K562 (cell line): Measurements from ENCODE around the gene HIPK2. TPM values are rescaled to one million over a fixed set of nuclear protein-coding genes. Genes with fewer than 3 reads are reported as not detected.
A peak's percentile ranks its signal among the peaks of the same experiment; 100 is the strongest.

Source experiments
- BCOR ChIP-seq: fragments of 450-650 bp; IDR thresholded peaks from 2 replicates; pipeline ENCODE4 v1.6.1; 2016
- BRCA1 ChIP-seq, 2 experiments: fragments of 450-650 bp in 1 of 2; sonication (generic) in 1 of 2; formaldehyde crosslinking in 1 of 2; IDR thresholded peaks; 2 replicates each; pipeline versions ENCODE4 v1.5.0 to v1.6.1; 2017 to 2020; ENCODE audit warnings: mild to moderate bottlenecking in 1 of 2, missing genetic modification reagents in 1 of 2
- CEBPG ChIP-seq, 3 experiments: fragments of 200-800 bp in 1 of 3; sonication (Bioruptor generic) in 1 of 3; sonication (generic) in 1 of 3; formaldehyde crosslinking in 1 of 3; IDR thresholded peaks in 2 of 3; conservative IDR thresholded peaks in 1 of 3; 2 replicates each; pipeline versions ENCODE4 v1.6.1 to v1.8.0; 2016 to 2022; ENCODE audit warnings: missing compliant biosample characterization in 2 of 3, missing genetic modification characterization in 2 of 3, mild to moderate bottlenecking in 1 of 3, missing genetic modification reagents in 1 of 3
- COPS2 ChIP-seq: fragments of 450-650 bp; conservative IDR thresholded peaks from 2 replicates; pipeline ENCODE4 v1.6.1; 2016; ENCODE audit warnings: mild to moderate bottlenecking, moderate library complexity
- E2F3 ChIP-seq: fragments of 250-450 bp; sonication (Bioruptor Pico); IDR thresholded peaks from 2 replicates; pipeline ENCODE4 v1.4.0; 2020; ENCODE audit warnings: mild to moderate bottlenecking
- ELK3 ChIP-seq: fragments of 450-650 bp; formaldehyde crosslinking; IDR thresholded peaks from 2 replicates; pipeline ENCODE4 v1.4.0; 2020; ENCODE audit warnings: mild to moderate bottlenecking
- FOXP1 ChIP-seq: sonication (generic); formaldehyde crosslinking; IDR thresholded peaks from 2 replicates; pipeline ENCODE4 v1.8.0; 2022; ENCODE audit warnings: mild to moderate bottlenecking, missing genetic modification reagents
- KDM5B ChIP-seq: fragments of 200-600 bp; sonication (generic); IDR thresholded peaks from 2 replicates; pipeline ENCODE4 v1.6.1; 2012; ENCODE audit warnings: low read depth, mild to moderate bottlenecking, moderate library complexity, low read length, control low read depth, inconsistent platforms; ENCODE audit not compliant: insufficient replicate concordance
- MAX ChIP-seq: sonication (generic); formaldehyde crosslinking; IDR thresholded peaks from 2 replicates; pipeline ENCODE4 v1.9.0; 2022; ENCODE audit warnings: mild to moderate bottlenecking, missing genetic modification reagents
- PHF8 ChIP-seq: fragments of 200-600 bp; sonication (generic); IDR thresholded peaks from 2 replicates; pipeline ENCODE4 v1.6.1; 2012; ENCODE audit warnings: mixed run types, mild to moderate bottlenecking, inconsistent platforms, low read length, moderate library complexity, borderline replicate concordance
- PKNOX1 ChIP-seq: fragments of 450-650 bp; IDR thresholded peaks from 2 replicates; pipeline ENCODE4 v1.6.1; 2016
- SPI1 ChIP-seq: IDR thresholded peaks from 2 replicates; pipeline ENCODE4 v1.6.1; 2011; ENCODE audit warnings: low read depth, low read length, control low read depth, borderline replicate concordance
- TEAD1 ChIP-seq, 2 experiments: fragments of 450-650 bp in 1 of 2; sonication (generic) in 1 of 2; formaldehyde crosslinking; IDR thresholded peaks; 2 replicates each; pipeline versions ENCODE4 v1.4.0 to v1.8.0; 2020 to 2022; ENCODE audit warnings: mild to moderate bottlenecking in 2 of 2, missing genetic modification reagents in 1 of 2
- WHSC1 ChIP-seq: IDR thresholded peaks from one replicate; pipeline ENCODE4 v1.6.1; 2012; ENCODE audit warnings: low read length, control low read depth, inconsistent platforms
- ZBTB5 ChIP-seq: fragments of 450-650 bp; IDR thresholded peaks from 2 replicates; pipeline ENCODE4 v1.6.1; 2017; ENCODE audit warnings: antibody characterized with exemption
- ZFX ChIP-seq: sonication (generic); formaldehyde crosslinking; IDR thresholded peaks from 2 replicates; pipeline ENCODE4 v1.8.0; 2022; ENCODE audit warnings: mild to moderate bottlenecking, missing genetic modification reagents, moderate library complexity
- ZNF146 ChIP-seq: IDR thresholded peaks from one replicate; pipeline ENCODE4 v1.6.1; 2018; ENCODE audit warnings: missing compliant biosample characterization; ENCODE audit not compliant: unreplicated experiment
- polyA plus RNA-seq, 8 experiments: library from polyadenylated mRNA; depleted of rRNA in 4 of 8; stranded (reverse) in 5 of 8; unstranded in 3 of 8; fragments of >200 nt; fragmentation: Nextera tagmentation in 2 of 8; fragmentation: Illumina TruSeq in 1 of 8; extraction: Ambion mirVana in 2 of 8; extraction: Trizol in 1 of 8; gene quantifications; 2 replicates each; pipeline versions ENCODE4 v1.2.1 to v1.2.3, GENCODE V29; 2011 to 2014; ENCODE audit warnings: inconsistent platforms in 1 of 8, missing spikeins in 1 of 8
- total RNA-seq, 7 experiments: library from RNA; depleted of rRNA in 6 of 7; stranded (reverse); fragments of >200 nt in 6 of 7; fragmentation: Illumina TruSeq in 2 of 7; extraction: Trizol in 2 of 7; gene quantifications; 2 replicates each; pipeline versions ENCODE4 v1.2.1 to v1.2.3, GENCODE V29; 2011 to 2021; ENCODE audit warnings: low replicate concordance in 1 of 7

Gene HIPK2
- total and polyA plus RNA-seq, 9 of the 15 experiments (the other 6 are each of a cell fraction or from before 2014, with no cell fraction given) = 0.69 to 19.8 (median 5.1) TPM

GRCh38 chr7:139543801-139544603 is 233.8 kb downstream of the HIPK2 start (continued):
- TF ChIP-seq E2F3 (CRISPR knock-in tag) (0 out of 2 replicates have a peak, but pooled peaks have one; percentile 53), TEAD1 (CRISPR knock-in tag; IDR thresholded peaks at IDR 0.05) (peak in 1 of 2 experiments; percentile 57; a peak in 1 of 4 replicates), BRCA1 (IDR thresholded peaks at IDR 0.05) (no peak), BRCA1 (CRISPR knock-in tag; IDR thresholded peaks at IDR 0.05) (no peak), ZFX (peak; percentile 55), WHSC1 (no peak), ZBTB5 (no peak), PHF8 (peak; percentile 36; the same call in 1 of the 2 replicates), COPS2 (no peak), BCOR (no peak), CEBPG (CRISPR knock-in tag; IDR thresholded peaks at IDR 0.05) (0 out of 2 replicates have a peak, but pooled peaks have one; percentile 8), CEBPG (tag; conservative IDR thresholded peaks at IDR 0.05 in 1 of 2, IDR thresholded peaks at IDR 0.05 in 1 of 2) (no peak), FOXP1 (CRISPR knock-in tag) (peak; percentile 81), KDM5B (peak; percentile 33), SPI1 (peak; percentile 92), ELK3 (CRISPR knock-in tag) (no peak), MAX (peak; percentile 68), ZNF146 (no peak), PKNOX1 (no peak)
